Stromal cell of bone marrow (primary cell): Measurements from ENCODE around the gene NPIPB2.
"Not testable (repeated sequence)": the region's sequence is repeated elsewhere in the genome, so short reads cannot be mapped to it uniquely, and the experiment has no call there.

ENCODE experiments used
- DNase-seq: peaks from one replicate; pipeline ENCODE4 v3.0.0-alpha.2; 2012; ENCODE audit warnings: low read depth

Gene NPIPB2

DNA sequence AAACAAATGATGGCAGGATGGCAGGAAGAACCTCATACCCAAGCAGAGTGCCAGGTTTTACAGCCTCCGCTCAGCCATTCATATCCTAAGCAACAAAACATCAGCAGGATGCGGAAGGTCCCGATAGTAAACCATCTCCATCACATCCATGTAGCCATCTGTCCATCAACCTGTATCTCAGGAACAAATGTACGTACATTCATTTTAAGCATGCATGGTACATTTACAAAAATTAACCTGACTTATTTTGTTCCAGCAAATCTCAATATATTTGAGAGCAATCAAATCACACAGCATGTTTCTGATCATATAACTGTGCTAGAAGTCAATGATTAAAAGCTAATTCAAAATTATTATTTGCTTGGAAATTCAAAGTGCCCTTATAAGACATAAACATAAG is at the start of gene NPIPB2:
TSS of gene NPIPB2 (minus strand) at position 101 of the 400 bp plus-strand sequence. CDS start at position 101, 0 bp downstream.
- DNase-seq: not testable (repeated sequence)

DNA sequence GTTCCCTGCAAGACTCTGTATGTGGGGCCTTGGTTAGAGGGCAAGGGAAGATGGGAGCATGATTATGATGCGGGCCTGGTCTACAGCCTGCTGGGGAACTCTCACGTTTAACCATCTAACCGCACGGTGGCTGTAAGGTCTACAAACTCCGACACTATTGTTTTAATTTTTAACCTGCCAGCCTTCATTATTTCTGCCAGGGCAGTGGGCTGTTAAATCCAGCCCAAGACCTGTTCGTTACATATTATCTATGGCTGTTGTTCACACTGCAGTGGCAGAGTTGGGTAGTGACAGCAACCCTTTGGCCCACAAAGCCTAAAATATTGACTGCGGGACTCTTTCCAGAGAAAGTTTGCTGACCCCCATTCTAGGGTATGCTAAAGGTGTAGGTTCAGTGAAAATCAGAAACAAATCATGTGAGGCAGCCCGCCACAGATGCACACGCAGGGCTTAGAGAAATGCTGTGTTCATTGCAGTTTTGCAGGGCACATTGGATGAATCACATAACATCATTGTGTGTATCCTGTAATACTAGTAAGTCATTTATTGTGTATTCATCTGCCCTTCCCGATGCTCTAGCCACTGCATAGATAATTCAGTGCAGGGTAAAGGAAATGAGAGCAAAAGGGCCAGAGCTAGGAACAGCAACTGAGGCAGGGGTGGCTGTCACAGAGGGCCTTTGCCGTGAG is 49.0 kb upstream of the NPIPB2 start:
- DNase-seq: no peak

DNA sequence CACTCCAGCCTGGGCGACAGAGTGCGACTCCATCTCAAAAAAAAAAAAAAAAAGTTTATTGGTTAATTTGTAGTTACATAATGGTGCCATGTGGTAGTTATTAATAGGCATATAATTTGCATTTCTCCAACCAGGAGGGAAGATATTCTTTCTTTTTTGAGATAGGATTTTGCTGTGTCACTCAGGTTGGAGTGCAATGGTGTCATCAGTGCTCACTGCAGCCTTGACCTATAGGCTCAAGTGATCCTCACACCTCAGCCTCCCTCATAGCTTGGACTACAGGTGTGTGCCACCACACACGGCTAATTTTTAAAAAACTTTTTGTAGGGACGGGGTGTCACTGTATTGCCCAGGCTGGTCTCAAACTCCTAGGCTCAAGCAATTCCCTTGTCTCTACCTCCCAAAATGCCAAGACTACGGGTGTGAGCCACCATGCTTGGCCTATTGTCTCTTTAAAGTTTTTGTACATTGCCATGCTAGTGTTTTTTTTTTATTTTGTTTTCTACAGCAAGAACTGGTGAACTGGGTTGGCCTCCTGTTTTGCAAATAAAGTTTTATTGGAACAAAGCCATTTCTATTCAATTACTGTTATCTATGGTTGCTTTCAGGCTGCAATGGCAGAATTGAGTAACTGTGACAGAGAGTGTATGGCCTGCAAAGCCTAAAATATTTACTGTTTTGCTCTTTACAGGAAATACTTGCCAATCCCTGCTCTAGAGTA is 46.6 kb upstream of the NPIPB2 start:
- no peak for DNase-seq

DNA sequence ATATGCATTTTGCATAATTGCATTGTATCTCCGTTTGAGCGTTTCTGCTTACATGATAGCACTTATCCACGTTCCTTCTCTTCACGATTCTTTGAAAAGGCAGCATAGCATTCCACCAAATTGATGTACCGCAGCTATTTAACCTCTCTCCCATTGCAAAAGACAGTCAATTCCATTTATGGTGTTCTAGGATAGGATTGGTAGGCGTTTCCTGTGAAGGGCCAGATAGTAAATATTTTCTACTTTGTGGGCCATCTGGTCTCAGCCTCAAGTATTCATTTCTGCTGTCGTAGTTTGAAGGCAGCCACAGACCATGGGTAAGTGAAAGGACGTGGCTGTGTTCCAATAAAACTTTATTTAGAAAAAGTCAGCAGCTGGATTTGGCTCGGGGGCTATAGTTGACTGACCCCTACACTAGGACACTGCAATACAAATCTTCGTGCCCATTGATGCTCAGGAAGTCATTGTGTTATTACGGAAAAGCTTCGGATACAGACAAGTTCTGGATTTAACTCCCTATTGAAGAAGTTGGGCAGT is 44.7 kb upstream of the NPIPB2 start:
- DNase-seq: no peak

DNA sequence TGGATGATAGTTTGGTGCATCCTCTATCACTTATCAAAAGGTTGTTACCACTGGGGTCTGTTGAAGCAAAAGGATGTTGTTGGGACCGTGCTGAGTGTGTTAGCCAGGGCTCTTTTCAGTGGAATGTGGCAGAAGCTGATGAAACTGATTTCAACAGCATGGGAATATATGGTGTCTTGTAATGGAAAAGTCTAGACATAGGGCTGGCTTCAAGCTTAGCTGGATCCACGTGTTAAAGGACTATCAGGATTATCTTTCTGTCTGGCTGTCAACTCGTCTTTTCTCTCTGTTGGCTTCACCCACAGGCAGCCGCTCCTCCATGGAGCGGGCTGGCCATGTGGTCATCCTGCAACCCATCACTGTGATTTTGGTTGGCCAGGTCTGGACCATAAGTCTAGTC is 43.4 kb upstream of the NPIPB2 start:
- DNase-seq: no peak

DNA sequence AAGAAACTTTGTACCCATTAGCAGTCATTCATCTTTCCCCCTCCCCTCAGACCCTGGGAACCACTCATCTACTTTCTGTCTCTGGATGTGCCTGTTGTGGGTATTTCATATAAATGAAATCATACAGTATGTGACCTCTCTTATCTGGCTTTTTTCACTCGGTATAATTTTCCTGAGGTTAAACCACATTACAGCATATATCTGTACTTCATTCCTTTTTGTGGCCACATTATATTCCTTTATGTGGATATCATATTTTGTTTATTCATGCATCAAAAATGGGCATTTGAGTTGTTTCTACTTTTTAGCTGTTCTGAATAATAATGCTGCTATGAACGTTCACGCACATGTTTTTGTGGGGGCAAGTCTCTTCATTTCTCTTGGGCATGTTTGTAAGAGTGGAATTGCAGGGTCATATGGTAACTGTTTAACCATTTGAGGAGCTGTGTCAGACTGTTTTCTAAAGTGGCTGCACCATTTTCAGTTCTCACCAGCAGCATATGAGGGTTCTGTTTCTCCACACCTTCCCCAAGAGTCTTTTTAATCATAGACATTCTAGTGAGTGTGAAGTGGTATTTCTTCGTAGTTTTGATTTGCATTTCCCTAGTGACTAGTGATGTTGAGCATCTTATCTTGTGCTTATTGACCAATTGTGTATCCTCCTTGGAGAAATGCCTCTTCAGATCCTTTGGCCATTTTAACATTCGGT is 38.4 kb upstream of the NPIPB2 start:
- DNase-seq: no peak

DNA sequence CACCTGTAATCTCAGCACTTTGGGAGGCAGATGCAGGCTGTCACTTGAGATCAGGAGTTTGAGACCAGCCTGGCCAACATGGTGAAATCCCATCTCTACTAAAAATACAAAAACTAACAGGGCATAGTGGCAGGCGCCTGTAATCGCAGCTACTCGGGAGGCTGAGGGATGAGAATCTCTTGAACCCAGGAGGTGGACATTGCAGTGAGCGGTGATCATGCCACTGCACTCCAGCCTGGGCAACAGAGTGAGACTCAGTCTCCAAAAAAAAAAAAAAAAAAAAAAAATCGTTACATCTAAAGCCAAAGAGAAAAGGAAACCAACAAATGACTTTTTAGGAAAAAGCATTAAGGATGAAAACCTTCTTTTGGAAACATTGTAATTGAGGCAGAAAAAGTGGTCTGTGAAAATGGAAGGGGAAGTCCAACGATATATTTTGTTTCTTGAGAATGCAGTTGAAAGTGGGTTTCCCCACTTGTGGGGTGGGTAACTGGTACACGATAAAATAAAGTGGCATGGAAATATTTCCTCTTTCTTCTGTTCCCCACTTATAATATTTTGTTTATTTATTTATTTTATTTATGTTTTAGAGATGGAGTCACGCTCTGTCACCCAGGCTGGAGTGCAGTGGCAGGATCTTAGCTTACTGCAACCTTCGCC is 37.3 kb upstream of the NPIPB2 start:
- DNase-seq: no peak

DNA sequence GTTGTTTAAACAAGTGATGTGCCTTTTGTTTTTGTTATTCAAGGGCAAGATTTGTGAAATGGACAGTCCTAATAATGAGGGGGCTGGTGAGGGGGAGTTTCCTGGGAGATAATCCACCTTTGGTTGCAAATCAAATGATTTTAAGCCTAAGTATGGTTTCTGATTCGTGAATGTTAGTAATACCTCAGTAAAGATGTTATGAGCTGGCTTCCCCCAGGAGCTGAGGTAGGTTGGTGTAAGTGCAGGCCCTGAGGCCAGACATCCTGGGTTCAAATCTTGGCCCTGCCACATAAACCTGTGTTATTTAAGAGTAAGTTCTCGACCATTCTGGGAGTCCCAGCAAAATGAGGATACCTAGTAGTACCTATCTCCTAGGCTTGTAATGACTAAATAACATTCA is 36.2 kb upstream of the NPIPB2 start:
- DNase-seq: no peak

DNA sequence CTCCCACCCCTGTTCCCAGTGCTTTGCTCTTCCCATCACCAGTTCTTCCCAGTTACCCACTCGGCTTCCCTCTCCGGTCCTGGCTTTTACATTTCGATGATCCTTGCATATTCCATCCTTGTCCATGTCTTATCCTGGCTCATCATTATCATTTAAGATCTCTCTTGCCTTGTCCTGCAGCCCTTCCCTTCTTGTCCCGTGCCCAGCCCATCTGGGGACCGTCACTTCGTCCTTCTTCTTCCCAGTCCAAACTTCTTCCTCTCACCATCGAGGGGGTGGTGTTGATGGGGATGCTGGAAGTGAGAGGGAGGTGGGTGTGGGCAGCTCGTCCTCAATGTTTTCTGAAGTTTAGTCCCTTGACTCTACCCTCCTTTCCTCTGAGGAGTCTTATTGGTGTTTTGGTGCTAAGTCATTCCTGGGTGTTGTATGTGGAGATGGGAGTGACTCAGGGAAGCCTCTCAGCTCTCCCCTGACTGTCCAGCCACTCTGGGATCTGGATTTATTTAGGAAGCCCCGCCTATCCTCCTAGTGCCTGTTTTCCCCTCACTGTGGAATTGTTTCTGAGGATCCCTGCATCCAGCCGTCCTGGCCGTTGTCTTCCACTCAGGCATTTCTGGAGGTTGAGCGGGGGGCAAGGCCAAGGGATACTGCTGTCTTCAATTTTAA is 35.7 kb upstream of the NPIPB2 start:
- DNase-seq: peak; percentile 85

DNA sequence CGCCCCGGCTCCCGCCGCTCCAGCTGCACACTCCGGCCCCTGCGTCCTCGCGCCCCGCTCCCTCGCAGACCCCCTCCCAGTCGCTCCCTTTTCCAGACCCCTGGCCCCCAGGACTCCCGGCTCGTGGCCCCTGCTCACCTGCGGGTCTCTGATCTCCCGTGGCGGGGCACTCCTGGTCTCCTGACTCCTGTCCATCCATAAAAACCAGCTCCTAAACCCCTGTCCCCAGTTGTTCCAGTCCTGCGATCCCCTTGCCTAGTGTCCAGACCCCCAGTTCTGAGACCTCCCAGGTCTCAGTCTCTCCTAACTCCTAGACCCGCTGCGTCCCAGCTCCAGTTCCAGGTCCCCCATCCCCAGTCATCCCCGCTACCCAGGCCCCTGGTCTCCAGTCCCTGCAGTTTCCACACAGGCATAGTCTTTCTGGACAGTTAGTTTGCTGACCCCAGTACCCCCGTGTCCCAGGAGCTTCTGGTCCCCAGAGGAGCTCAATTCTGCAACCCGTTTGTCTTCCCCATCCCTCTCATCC is 35.1 kb upstream of the NPIPB2 start:
- DNase-seq: no peak

DNA sequence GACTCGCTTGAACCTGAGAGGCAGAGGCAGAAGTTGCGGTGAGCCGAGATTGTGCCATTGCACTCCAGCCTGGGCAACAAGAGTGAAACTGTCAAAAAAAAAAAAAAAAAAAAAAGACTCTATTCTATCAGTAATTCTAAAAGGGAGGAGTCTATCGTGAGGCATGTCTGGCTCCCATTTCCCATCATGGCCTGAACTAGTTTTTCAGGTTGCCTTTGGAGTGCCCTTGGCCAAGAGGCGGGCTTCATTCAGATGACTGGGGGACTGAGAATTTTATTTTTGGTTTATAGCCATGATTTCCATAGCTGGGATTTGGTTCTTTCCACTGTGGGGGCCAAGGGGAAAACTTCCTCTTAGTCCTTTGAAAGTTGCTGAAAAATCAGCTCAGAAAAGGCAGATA is 31.2 kb upstream of the NPIPB2 start:
- no peak for DNase-seq

DNA sequence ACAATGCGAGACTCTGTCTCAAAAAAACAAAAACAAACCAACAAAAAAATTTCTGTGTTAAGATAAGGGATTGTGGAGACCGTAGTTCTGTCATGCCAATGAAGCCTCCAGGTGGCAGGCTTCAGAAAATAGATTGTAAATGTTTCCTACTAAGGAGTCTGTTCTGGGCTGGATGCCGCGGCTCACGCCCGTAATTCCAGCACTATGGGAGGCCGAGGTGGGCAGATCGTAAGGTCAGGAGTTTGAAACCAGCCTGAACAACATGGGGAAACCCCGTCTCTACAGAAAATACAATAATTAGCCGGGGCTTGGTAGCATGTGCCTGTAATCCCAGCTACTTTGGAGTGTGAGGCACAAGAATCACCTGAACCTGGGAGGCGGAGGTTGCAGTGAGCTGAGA is 30.3 kb upstream of the NPIPB2 start:
- no peak for DNase-seq

DNA sequence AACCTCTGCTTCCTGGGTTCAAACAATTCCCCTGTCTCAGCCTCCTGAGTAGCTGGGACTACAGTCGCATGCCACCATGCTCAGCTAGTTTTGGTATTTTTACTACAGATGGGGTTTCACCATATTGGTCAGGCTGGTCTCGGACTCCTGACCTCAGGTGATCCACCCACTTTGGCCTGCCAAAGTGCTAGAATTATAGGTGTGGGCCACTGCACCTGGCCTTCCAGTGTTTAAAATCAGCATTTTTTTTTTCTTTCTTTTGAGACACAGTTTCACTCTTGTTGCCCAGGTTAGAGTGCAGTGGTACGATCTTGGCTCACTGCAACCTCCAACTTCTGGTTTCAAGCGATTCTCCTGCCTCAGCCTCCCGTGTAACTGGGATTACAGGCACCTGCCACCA is 28.4 kb upstream of the NPIPB2 start:
- not testable (repeated sequence) for DNase-seq

DNA sequence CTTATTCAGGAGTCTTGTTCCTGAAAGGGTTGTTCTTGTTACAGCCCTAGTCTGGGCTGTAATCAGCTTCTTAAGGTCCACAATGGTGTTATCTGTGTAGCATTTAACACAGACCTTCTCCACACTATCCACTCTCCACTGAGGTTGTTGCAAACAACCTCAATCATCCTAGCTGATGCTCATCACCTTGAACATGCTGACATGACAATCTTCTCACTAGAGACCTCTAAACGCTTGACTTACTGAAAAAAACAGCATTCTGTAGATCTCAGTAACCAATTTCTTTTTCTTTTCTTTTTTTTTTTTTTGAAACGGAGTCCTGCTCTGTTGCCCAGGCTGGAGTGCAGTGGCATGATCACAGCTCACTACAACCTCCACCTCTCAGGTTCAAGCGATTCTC is 26.7 kb upstream of the NPIPB2 start:
- no peak for DNase-seq

DNA sequence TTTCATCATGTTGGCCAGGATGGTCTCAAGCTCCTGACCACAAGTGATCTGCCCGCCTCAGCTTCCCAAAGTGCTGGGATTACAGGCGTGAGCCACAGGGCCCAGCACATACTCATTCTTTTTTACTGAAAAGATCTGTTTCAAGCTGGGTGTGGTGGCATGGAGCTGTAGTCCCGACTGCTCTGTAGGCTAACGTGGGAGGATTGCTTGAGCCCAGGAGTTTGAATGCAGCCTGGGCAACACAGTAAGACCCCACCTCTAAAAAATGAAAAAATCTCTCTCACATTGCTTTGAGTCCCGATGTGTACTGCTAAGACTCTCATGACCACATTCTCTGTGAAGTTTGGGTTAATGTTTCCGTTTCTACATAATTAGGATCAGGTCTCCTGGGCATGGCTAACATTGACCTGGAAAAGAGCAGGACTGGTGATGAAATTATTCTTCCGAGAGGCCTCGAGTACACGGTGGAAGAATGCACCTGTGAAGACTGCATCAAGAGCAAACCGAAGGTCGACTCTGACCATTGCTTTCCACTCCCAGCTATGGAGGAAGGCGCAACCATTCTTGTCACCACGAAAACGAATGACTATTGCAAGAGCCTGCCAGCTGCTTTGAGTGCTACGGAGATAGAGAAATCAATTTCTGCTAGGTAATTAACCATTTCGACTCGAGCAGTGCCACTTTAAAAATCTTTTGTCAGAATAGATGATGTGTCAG is 25.5 kb upstream of the NPIPB2 start:
- no peak for DNase-seq

DNA sequence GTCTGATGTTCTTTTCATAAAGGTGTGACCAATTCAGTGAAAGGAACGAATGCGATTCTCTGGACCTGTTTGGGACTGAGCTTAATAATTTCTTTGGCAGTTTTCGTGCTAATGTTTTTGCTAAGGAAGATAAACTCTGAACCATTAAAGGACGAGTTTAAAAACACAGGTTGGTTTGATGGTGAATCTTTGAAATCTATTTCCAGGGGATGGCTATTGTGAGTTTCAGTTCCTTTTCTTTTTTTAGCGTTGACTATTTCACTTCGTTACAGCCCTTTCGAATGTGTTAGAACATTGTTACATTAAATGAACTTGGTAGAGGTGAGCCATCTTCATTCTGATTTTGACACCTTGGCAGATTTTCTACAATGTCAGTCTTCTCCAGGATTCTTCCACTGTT is 24.3 kb upstream of the NPIPB2 start:
- no peak for DNase-seq

DNA sequence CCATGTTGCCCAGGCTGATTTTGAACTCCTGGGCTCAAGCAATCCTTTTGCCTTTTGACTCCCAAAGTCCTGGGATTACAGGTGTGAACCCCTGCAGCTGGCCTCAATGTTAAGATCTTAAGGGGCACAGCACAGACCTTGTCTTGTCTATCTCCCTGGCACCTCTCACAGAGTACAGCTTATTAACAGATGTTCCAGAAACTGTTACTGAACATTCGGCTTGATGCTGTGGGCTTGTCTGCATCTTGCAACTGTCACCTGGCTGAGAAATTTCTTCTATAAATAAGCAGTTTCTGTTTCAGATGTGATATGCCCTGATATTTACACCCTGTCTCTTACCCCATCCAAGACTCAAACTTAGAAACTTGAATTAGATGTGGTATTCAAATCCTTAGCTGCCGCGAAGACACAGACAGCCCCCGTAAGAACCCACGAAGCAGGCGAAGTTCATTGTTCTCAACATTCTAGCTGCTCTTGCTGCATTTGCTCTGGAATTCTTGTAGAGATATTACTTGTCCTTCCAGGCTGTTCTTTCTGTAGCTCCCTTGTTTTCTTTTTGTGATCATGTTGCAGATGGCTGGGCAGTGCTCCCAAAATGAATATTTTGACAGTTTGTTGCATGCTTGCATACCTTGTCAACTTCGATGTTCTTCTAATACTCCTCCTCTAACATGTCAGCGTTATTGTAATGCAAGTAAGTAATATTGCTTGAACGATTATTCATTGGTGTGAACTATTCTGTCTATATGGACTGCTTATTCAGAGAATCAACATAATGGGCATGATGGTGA is 23.1 kb upstream of the NPIPB2 start, which contains the start of gene TNFRSF17:
TSS of gene TNFRSF17 (plus strand) at position 450 of the 791 bp plus-strand sequence. CDS start at position 565, 115 bp downstream.
- DNase-seq: no peak

DNA sequence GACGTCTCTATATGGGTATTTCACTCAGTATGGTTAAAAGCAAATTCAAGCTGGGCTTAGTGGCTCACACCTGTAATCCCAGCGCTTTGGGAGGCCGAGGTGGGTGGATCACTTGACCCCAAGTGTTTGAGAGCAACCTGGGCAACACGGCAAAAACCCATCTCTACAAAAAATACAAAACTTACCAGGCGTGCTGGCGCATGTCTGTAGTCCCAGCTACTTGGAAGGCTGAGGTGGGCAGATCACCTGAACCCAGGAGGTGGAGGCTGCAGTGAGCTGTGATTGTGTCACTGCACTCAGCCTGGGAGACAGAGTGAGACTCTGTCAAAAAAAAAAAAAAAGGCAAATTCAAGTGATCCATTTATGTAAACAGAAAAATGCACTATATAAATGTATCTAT is 21.9 kb upstream of the NPIPB2 start:
- no peak for DNase-seq

DNA sequence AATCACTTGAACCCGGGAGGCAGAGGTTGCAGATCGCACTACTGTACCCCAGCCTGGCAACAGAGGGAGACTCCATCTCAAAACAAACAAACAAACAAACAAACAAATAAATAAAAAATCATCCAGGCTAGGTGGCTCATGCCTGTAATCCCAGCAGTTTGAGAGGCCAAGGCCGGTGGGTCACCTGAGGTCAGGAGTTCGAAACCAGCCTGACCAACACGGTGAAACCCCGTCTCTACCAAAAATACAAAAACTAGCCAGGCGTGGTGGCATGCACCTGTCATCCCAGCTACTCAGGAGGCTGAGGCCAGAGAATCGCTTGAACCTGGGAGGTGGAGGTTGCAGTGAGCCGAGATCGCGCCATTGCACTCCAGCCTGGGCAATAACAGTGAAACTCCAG is 21.1 kb upstream of the NPIPB2 start:
- not testable (repeated sequence) for DNase-seq

DNA sequence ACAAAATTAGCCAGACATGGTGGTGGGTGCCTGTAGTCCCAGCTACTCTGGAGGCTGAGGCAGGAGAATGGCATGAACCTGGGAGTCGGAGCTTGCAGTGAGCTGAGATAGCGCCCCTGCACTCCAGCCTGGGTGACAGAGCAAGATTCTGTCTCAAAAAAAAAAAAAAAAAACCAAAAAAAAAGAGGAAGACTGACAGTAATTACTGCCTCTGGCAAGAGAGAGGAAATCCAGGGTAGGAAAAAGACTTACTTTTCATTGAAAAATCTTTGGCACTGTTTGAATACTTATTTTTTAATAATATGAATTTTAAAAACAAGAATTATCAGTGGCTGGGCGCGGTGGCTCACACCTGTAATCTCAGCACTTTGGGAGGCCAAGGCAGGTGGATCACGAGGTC is 20.6 kb upstream of the NPIPB2 start:
- DNase-seq: not testable (repeated sequence)
